CD4-positive, alpha-beta T cell treated with Interleukin-15 for 1 hour (primary cell): ENCODE measurements around the gene E2F1.

Experiments
- DNase-seq: peaks from one replicate; pipeline ENCODE4 v3.0.0-alpha.2; 2020

E2F1 gene

GRCh38 chr20:33687370-33687915 is 1.3 kb upstream of the E2F1 start:
- DNase-seq: peak; percentile 25

- no peak for DNase-seq
Observed at GRCh38 chr20:33686984-33687366, 790 bp upstream of the E2F1 start.

- DNase-seq: peak; percentile 47
Observed at GRCh38 chr20:33685328-33686099, 671 bp downstream of the E2F1 start.

GRCh38 chr20:33684533-33685327 is 1.5 kb downstream of the E2F1 start:
- no peak for DNase-seq

- no peak for DNase-seq
Observed at GRCh38 chr20:33681728-33682353, 4.3 kb downstream of the E2F1 start.

GRCh38 chr20:33681288-33681687 is 4.9 kb downstream of the E2F1 start:
- DNase-seq: no peak

GRCh38 chr20:33680686-33681085 is 5.5 kb downstream of the E2F1 start:
- DNase-seq: no peak

- peak; percentile 77 for DNase-seq
Observed at GRCh38 chr20:33679758-33680485, 6.3 kb downstream of the E2F1 start.

- DNase-seq: no peak
Observed at GRCh38 chr20:33677991-33678702, 8.0 kb downstream of the E2F1 start.

- no peak for DNase-seq
Observed at GRCh38 chr20:33676652-33677645, 9.2 kb downstream of the E2F1 start.

- DNase-seq: no peak
Observed at GRCh38 chr20:33676121-33676520, 10.1 kb downstream of the E2F1 start.

GRCh38 chr20:33675136-33675959 is 10.8 kb downstream of the E2F1 start:
- no peak for DNase-seq

- DNase-seq: peak; percentile 65
Observed at GRCh38 chr20:33674294-33675135, 11.7 kb downstream of the E2F1 start, which contains the start of gene NECAB3. Gene NECAB3, minus strand, starts transcription at chr20:33674428. Its CDS starts 76 bp downstream, at chr20:33674352.

- DNase-seq: no peak
Observed at GRCh38 chr20:33673410-33674293, 12.5 kb downstream of the E2F1 start.

GRCh38 chr20:33673114-33673409 is 13.1 kb downstream of the E2F1 start:
- no peak for DNase-seq

GRCh38 chr20:33672426-33673113 is 13.6 kb downstream of the E2F1 start:
- DNase-seq: no peak

GRCh38 chr20:33671573-33672288 is 14.5 kb downstream of the E2F1 start:
- no peak for DNase-seq
